Endothelial cell of umbilical vein (primary cell): ENCODE results near the gene VTI1A. TPM values are rescaled to one million over a fixed set of nuclear protein-coding genes. Genes with fewer than 3 reads are reported as not detected.

Experiments used
- BruUV-seq: library from RNA; stranded (reverse); fragments of 400-500 nt; replicated peaks from 2 replicates; lab custom pipeline; 2021; lab: Mats Ljungman, UMichigan
- CTCF ChIA-PET: fragments of 300-600, 350-600 bp; sonication (Branson Sonifier 250); formaldehyde crosslinking; loops from one replicate; lab custom pipeline; 2021; ENCODE audit warnings: antibody characterized with exemption, inconsistent platforms; lab: Charles Lee
- POLR2A ChIA-PET: fragments of 300-600, 350-600 bp; sonication (Branson Sonifier 250); formaldehyde crosslinking; loops from one replicate; lab custom pipeline; 2021; ENCODE audit warnings: antibody characterized with exemption, inconsistent platforms; lab: Charles Lee
- DNase-seq: peaks from one replicate; pipeline ENCODE4 v3.0.0-alpha.2; 2011; ENCODE audit warnings: low read depth, low spot score
- FAIRE-seq: peaks from 2 replicates; lab custom pipeline; 2011; peaks lifted over from hg19 to GRCh38; lab: Jason Lieb, UNC
- H2AFZ ChIP-seq: 2 replicates; pipeline ENCODE4 v1.6.0; 2012; ENCODE audit warnings: low read depth, low read length, control low read depth, inconsistent platforms
- H3K27ac ChIP-seq: 2 replicates; pipeline ENCODE4 v1.5.1; 2011; ENCODE audit warnings: low read depth, mild to moderate bottlenecking, control low read depth, low read length, moderate library complexity; ENCODE audit not compliant: insufficient read depth
- H3K27me3 ChIP-seq, 2 experiments: 2 replicates each; pipeline versions ENCODE4 v1.6.0 to v1.6.1; 2011; ENCODE audit warnings: low read length in 2 of 2, mixed read lengths in 1 of 2; ENCODE audit not compliant: control insufficient read depth in 2 of 2, insufficient read depth in 2 of 2
- H3K36me3 ChIP-seq, 2 experiments: 2 replicates in 1 of 2; 3 replicates in 1 of 2; pipeline ENCODE4 v1.5.1; 2011; ENCODE audit warnings: low read length in 2 of 2, mild to moderate bottlenecking in 1 of 2, moderate library complexity in 1 of 2; ENCODE audit not compliant: control insufficient read depth in 2 of 2, insufficient read depth in 2 of 2; ENCODE audit errors: extremely low read depth in 1 of 2
- H3K4me1 ChIP-seq: 3 replicates; pipeline ENCODE4 v1.5.1; 2011; ENCODE audit warnings: mild to moderate bottlenecking, low read length; ENCODE audit not compliant: control insufficient read depth, insufficient read depth; ENCODE audit errors: extremely low read depth
- H3K4me2 ChIP-seq: 2 replicates; pipeline ENCODE4 v1.6.1; 2011; ENCODE audit warnings: low read length, control low read depth, mixed read lengths; ENCODE audit not compliant: insufficient read depth
- H3K4me3 ChIP-seq, 3 experiments: fragments of 200-600 bp in 1 of 3; sonication (generic), shearing (Covaris generic) in 1 of 3; replicated peaks in 1 of 3; 2 replicates each; pipeline ENCODE4 v1.5.1; 2011 to 2016; ENCODE audit warnings: control low read depth in 3 of 3, low read length in 3 of 3, mild to moderate bottlenecking in 2 of 3, inconsistent platforms in 1 of 3, low read depth in 1 of 3, moderate library complexity in 1 of 3; ENCODE audit not compliant: insufficient read depth in 1 of 3
- H3K79me2 ChIP-seq: 2 replicates; pipeline ENCODE4 v1.6.0; 2012; ENCODE audit warnings: low read length, inconsistent platforms; ENCODE audit not compliant: control insufficient read depth, insufficient read depth
- H3K9ac ChIP-seq: replicated peaks from 2 replicates; pipeline ENCODE3; 2011; ENCODE audit warnings: low read length, control low read depth; ENCODE audit not compliant: insufficient read depth; ENCODE audit errors: extremely low read depth
- H3K9me1 ChIP-seq: replicated peaks from 3 replicates; pipeline ENCODE4 v1.6.0; 2011; ENCODE audit warnings: mild to moderate bottlenecking, low read length; ENCODE audit not compliant: control insufficient read depth, insufficient read depth; ENCODE audit errors: extremely low read depth
- H3K9me3 ChIP-seq: replicated peaks from 2 replicates; pipeline ENCODE4 v1.5.1; 2012; ENCODE audit warnings: low read length, inconsistent platforms; ENCODE audit not compliant: control insufficient read depth, insufficient read depth
- H4K20me1 ChIP-seq: replicated peaks from 2 replicates; pipeline ENCODE3; 2011; ENCODE audit warnings: mild to moderate bottlenecking, low read length; ENCODE audit not compliant: control insufficient read depth, insufficient read depth; ENCODE audit errors: extremely low read depth
- CTCF ChIP-seq, 2 donors: IDR thresholded peaks; 1 replicate in 1 of 2; 2 replicates in 1 of 2; pipeline ENCODE4 v1.5.1; 2011; ENCODE audit warnings: low read length in 2 of 2, mild to moderate bottlenecking in 2 of 2, moderate library complexity in 2 of 2, control low read depth in 1 of 2, inconsistent platforms in 1 of 2, low read depth in 1 of 2; ENCODE audit not compliant: insufficient read depth in 1 of 2; ENCODE audit errors: extremely low read depth in 1 of 2
- EZH2 ChIP-seq: IDR thresholded peaks from 2 replicates; pipeline ENCODE4 v1.6.1; 2012; ENCODE audit warnings: borderline replicate concordance, low read depth, mild to moderate bottlenecking, moderate library complexity, low read length, inconsistent platforms; ENCODE audit not compliant: severe bottlenecking
- FOS ChIP-seq: IDR thresholded peaks from 2 replicates; pipeline ENCODE4 v1.6.1; 2011; ENCODE audit warnings: mild to moderate bottlenecking, low read length, moderate library complexity, borderline replicate concordance; ENCODE audit not compliant: insufficient read depth
- GATA2 ChIP-seq: IDR thresholded peaks from 2 replicates; pipeline ENCODE4 v1.7.0; 2011; ENCODE audit warnings: low read depth, mild to moderate bottlenecking, moderate library complexity, mixed read lengths, low read length; ENCODE audit not compliant: insufficient read length, insufficient read depth
- JUN ChIP-seq: IDR thresholded peaks from 2 replicates; pipeline ENCODE4 v1.6.1; 2011; ENCODE audit warnings: borderline replicate concordance, low read depth; ENCODE audit not compliant: insufficient read length, insufficient read depth
- MAX ChIP-seq: IDR thresholded peaks from 2 replicates; pipeline ENCODE4 v1.6.1; 2011; ENCODE audit not compliant: insufficient read depth, insufficient read length
- MYC ChIP-seq: IDR thresholded peaks from one replicate; pipeline ENCODE4 v1.6.1; 2011; ENCODE audit warnings: mild to moderate bottlenecking, low read depth, low read length
- POLR2A ChIP-seq: IDR thresholded peaks from 2 replicates; pipeline ENCODE4 v1.6.1; 2012; ENCODE audit warnings: low read depth, mild to moderate bottlenecking, control low read depth, low read length
- POLR2AphosphoS5 ChIP-seq: IDR thresholded peaks from 2 replicates; pipeline ENCODE4 v1.6.1; 2012; ENCODE audit warnings: low read depth, mild to moderate bottlenecking, control low read depth, low read length, moderate library complexity; ENCODE audit not compliant: insufficient read depth
- dilution Hi-C: fragments of 300-500 bp; cut with MboI; formaldehyde crosslinking; loops from one replicate; pipeline ENCODE4 v1.15.0; 2019; ENCODE audit warnings: low sequenced_read_pairs; ENCODE audit not compliant: extremely low pct_ligation_motif_present
- intact Hi-C: fragments of 100-400 bp; cut with micrococcal nuclease; formaldehyde crosslinking; loops from one replicate; pipeline ENCODE4 v1.10.0; 2022
- polyA plus RNA-seq, 4 experiments: library from polyadenylated mRNA; depleted of rRNA in 3 of 4; stranded (reverse) in 3 of 4; unstranded in 1 of 4; fragments of >200 nt; gene quantifications; 2 replicates each; pipeline versions ENCODE4 v1.2.1 to v1.2.3, GENCODE V29; 2011 to 2012; ENCODE audit warnings: missing spikeins in 1 of 4
- total RNA-seq: library from RNA; stranded (reverse); gene quantifications from 2 replicates; pipeline ENCODE4 v1.2.3, GENCODE V29; 2021

Gene VTI1A
- total and polyA plus RNA-seq, 2 donors (not counting 3 experiments of a cell fraction or from before 2014, with no cell fraction given), result 10.8 to 35.6 TPM

GRCh38 chr10:112658900-112659638 is 212.1 kb downstream of the VTI1A start:
- Histone ChIP-seq H2AFZ (no peak overlapping the region), H3K9ac (no peak overlapping the region), H3K27ac (no peak overlapping the region), H3K36me3 (no peaks in the 10 kb centered on the region), H3K27me3 (no peaks in the 10 kb centered on the region), H3K9me1 (peaks cover 4% of the 10 kb centered on the region), H3K4me1 (peaks cover 5% of the 10 kb centered on the region), H3K4me3 (no peak overlapping the region), H4K20me1 (no peaks in the 10 kb centered on the region), H3K9me3 (no peaks in the 10 kb centered on the region), H3K4me2 (no peak overlapping the region), H3K79me2 (no peaks in the 10 kb centered on the region)
- CTCF ChIA-PET, result interaction anchor here (1.4 kb wide), 1 partner anchor 19 kb away, joined by 4 read pairs; no protein-coding TSS in a partner anchor
- TF ChIP-seq FOS, result no peak
- no peak for TF ChIP-seq EZH2
- no peak for TF ChIP-seq GATA2
- TF ChIP-seq POLR2AphosphoS5, result no peak
- TF ChIP-seq MYC, result no peak
- TF ChIP-seq JUN, result no peak
- no peak for TF ChIP-seq POLR2A
- no peak for TF ChIP-seq MAX
- TF ChIP-seq CTCF (IDR thresholded peaks at IDR 0.05; ENCODE audit: extremely low read depth in 1 of 2, insufficient read depth in 1 of 2, low read depth in 1 of 2, low read length in 2 of 2), result no peak
- dilution Hi-C loops (no loop called here), intact Hi-C loops (no loop called here)
- FAIRE-seq (peak; percentile 33), DNase-seq (no peak)
- POLR2A ChIA-PET, result interaction anchor here (0.6 kb wide), 1 partner anchor 11 kb away, joined by 3 read pairs; no protein-coding TSS in a partner anchor
- BruUV-seq, result no TSS peak
